RCC 7860 (cell line): Measurements from ENCODE around the gene MVK.

Source experiments
- DNase-seq: peaks from one replicate; pipeline ENCODE4 v3.0.0-alpha.2; 2015; ENCODE audit warnings: low spot score
- FAIRE-seq: peaks from 2 replicates; lab custom pipeline; 2012; peaks lifted over from hg19 to GRCh38; lab: Jason Lieb, UNC

MVK gene

DNA sequence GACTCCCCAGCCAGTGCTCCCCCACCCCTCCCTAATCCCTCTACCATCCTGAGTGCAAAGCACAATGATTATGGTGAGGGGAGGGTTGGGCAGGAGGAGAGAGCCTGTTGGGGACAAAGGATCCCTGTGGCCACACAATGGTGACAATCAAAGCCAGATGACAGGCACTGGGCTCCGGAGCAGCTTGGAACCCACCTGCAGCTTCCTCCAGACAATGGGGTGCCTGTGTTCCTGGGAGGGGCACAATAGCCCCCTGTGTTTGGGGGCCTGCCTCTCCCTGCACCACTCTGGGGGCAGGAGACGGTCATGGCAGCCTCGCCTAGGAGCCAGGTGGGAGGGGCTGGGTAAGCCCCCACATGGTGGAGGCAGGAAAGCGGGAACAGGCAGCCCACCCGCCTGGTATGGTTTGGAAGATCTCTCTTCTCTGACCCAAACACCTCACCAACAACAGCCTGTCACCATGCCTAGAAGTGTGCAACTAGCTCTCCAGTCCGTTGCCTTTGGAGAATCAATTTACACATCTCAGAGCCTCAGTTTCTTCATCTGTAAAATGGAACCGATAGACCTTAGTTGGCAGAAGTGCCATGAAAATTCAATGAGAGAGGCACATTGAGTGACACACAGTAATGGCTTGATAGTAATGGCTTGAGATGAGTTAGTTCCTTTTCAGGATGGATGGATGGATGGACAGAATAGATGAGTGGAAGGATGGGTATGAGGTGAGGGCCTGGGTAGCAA lies 53.0 kb downstream of the MVK start:
- no peak for DNase-seq
- no peak for FAIRE-seq

- FAIRE-seq = no peak
Observed at GRCh38 chr12:109627633-109628032, 54.0 kb downstream of the MVK start.

DNA sequence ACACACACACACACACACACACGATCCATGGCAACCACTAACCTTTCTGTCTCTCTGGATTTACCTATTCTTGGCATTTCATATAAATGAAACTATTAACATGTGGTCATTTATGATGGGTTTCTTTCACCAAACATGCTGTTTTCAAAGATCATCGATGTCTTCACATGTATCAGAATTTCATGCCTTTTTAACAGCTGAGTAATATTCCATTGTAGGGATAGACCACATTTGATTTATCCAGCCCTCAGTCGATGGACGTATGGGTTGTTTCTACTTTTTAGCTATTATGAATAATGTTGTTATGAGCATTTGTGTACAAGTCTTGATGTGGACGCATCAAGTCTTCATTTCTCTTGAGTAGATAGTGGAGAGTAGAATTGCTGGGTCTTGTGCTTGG lies 56.5 kb downstream of the MVK start:
- FAIRE-seq (no peak), DNase-seq (no peak)

More at GRCh38 chr12:109627633-109628032, 54.0 kb downstream of the MVK start:
- DNase-seq = peak; percentile 7

DNA sequence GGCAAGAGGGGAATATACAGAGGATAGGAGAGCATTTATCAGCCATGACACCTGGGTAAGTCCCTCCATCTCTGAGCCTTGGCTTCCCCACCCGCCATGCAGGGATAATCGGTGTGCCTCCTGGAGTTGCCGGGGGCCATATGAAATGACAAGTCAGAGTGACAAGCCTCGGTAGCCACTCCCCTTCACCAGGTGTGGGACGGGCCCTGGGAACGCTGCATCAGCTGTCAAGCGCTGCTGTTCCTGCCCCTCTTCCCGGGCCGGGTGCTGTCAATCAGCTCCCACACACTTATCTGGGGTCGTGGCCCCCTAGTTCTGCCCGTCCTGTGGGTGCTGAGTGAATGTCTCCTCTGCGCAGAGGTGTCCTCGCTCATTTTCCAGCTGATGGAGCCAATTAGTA lies 57.2 kb downstream of the MVK start:
- no peak for DNase-seq
- no peak for FAIRE-seq

GRCh38 chr12:109631302-109631701 lies 57.7 kb downstream of the MVK start:
- no peak for FAIRE-seq
- no peak for DNase-seq

GRCh38 chr12:109631751-109632150 lies 58.2 kb downstream of the MVK start:
- no peak for DNase-seq
- FAIRE-seq = no peak

DNA sequence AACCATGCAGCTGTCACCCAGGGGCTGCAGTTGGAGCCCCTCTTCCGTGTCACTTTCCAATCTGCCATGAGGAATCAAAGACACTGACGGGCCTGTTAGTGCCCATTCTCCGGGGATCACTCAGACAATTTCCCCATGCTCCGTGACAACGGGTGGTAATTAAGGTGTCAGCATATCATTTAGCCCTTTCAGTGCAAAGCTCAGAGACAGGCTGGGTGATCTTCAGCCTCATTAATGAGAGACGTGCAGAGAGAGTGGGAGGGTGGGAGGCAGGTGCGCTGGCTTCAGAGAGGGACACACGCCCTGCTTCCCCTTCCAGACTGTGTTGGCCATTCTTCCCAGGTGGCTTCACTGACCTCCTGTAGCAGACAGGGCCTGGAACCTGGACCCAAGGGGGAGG lies 58.7 kb downstream of the MVK start:
- no peak for FAIRE-seq
- DNase-seq = no peak

- no peak for FAIRE-seq
Observed at GRCh38 chr12:109635717-109636116, 62.1 kb downstream of the MVK start.

GRCh38 chr12:109637348-109637747 lies 63.8 kb downstream of the MVK start:
- no peak for DNase-seq
- FAIRE-seq = no peak

More at GRCh38 chr12:109635717-109636116, 62.1 kb downstream of the MVK start:
- no peak for DNase-seq

- DNase-seq (no peak), FAIRE-seq (no peak)
Observed at GRCh38 chr12:109637996-109638395, 64.4 kb downstream of the MVK start.

- FAIRE-seq (no peak), DNase-seq (no peak)
Observed at GRCh38 chr12:109638735-109639134, 65.1 kb downstream of the MVK start.

DNA sequence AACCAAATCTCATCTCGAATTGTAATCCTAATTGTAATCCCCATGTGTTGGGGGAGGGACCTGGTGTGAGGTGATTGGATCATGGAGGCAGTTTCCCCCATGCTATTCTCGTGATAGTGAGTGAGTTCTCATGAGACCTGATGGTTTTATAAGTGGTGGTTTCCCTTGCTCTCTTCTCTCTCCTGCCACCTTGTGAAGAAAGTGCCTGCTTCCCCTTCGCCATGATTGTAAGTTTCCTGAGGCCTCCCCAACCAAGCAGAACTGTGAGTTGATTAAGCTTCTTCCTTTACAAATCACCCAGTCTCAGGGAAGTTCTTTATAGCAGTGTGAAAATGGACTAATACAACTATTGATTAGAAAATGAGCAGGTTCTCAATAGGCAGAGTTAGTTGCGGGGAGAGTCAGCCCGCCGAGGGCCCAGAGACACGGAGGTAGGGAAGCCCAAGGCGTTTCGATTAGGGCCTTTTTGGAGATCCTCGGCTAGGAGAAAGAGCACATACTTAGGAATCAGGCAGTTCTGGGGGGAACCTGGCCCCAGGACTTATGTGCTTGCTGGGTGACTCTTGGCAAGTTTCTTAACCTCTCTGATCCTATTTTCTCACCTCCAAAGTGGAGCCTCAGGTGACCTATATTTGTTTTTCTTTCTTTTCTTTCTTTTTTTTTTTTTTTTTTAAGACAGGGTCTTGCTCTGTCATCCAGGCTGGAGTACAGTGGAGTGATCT lies 65.7 kb downstream of the MVK start:
- DNase-seq (no peak), FAIRE-seq (no peak)

GRCh38 chr12:109640961-109641360 lies 67.4 kb downstream of the MVK start:
- DNase-seq = no peak
- FAIRE-seq = no peak

GRCh38 chr12:109641422-109641821 lies 67.8 kb downstream of the MVK start:
- FAIRE-seq (no peak), DNase-seq (no peak)

DNA sequence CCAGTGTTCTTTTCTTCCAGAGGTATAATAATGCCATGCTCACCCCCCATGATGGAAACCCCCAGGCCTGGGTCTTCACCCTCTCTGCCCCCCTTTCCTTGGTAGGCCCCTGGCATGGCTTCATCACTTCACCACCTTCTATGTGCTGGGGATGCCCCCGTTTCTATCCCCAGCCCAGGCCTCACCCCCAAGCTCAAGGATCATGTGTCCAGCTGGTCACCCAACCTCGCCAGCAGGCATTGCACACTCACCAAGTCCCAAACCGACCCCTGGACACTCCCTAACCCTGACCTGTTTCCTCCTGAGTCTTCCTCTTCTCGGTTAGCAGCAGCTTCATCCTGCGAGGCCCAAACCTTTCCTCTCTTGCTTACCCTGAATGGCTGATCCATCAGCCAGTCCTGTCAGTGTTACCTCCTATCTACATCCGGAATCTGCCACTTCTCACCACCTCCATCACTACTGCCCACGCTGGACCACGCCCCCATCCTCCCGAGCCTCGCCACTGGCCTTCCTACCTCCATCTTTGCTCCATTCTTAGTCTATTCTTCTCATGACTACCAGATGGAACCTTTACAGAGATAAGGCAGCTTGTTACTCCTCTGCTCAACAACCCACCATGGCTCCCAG lies 69.0 kb downstream of the MVK start:
- no peak for DNase-seq
- FAIRE-seq = no peak

GRCh38 chr12:109645194-109645593 lies 71.6 kb downstream of the MVK start:
- DNase-seq (no peak), FAIRE-seq (no peak)

- no peak for DNase-seq
- no peak for FAIRE-seq
Observed at GRCh38 chr12:109645708-109646107, 72.1 kb downstream of the MVK start.
